ENCODE measurements around the gene PPIL4.

DNA sequence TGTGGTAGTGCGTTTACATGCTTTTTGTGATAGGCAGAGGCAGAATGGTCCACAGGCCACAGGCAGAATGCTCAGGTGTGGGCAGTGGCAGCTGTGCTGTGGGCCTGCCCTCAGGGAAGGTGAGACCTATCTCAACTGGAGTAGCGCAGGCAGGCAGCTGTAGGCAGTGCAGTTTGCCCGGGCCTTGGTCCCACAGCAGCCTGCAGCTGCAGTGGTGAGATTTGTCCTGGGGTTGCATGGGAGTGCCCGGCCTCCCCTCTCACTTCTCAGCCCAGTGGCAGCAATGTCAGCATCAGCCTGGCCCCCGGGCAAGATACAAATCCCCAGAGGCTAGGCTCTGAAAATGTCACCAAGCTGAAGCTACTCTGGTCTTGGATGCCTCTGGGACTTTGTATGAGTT lies 6.1 kb upstream of the PPIL4 start:
- TF ChIP-seq NR3C1 (CRISPR knock-in tag; IDR thresholded peaks at IDR 0.05), result no peak
- TF ChIP-seq, protein P1, sequence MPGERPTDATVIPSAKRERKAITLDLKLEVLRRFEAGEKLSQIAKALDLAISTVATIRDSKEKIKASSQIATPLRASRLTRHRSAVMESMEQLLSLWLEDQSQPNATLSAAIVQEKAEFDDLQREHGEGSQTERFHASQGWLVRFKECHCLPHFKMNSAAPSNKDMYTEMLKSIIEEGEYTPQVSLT (CRISPR knock-in tag; IDR thresholded peaks at IDR 0.05; ENCODE audit: borderline replicate concordance, low read depth), result no peak
- no peak for TF ChIP-seq ZZZ3 (CRISPR knock-in tag; IDR thresholded peaks at IDR 0.05; ENCODE audit: borderline replicate concordance)
- no peak for TF ChIP-seq POLR2AphosphoS5 (IDR thresholded peaks at IDR 0.05; ENCODE audit: low read depth, low read length)
- TF ChIP-seq, protein P2, sequence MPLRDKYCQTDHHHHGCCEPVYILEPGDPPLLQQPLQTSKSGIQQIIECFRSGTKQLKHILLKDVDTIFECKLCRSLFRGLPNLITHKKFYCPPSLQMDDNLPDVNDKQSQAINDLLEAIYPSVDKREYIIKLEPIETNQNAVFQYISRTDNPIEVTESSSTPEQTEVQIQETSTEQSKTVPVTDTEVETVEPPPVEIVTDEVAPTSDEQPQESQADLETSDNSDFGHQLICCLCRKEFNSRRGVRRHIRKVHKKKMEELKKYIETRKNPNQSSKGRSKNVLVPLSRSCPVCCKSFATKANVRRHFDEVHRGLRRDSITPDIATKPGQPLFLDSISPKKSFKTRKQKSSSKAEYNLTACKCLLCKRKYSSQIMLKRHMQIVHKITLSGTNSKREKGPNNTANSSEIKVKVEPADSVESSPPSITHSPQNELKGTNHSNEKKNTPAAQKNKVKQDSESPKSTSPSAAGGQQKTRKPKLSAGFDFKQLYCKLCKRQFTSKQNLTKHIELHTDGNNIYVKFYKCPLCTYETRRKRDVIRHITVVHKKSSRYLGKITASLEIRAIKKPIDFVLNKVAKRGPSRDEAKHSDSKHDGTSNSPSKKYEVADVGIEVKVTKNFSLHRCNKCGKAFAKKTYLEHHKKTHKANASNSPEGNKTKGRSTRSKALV (CRISPR knock-in tag; IDR thresholded peaks at IDR 0.05), result no peak
- no peak for TF ChIP-seq SIN3A (IDR thresholded peaks at IDR 0.05; ENCODE audit: borderline replicate concordance, low read depth, low read length)
- no peak for TF ChIP-seq ZFP62 (CRISPR knock-in tag; IDR thresholded peaks at IDR 0.05)
- TF ChIP-seq NR1H2 (CRISPR knock-in tag; IDR thresholded peaks at IDR 0.05; ENCODE audit: borderline replicate concordance, low read depth), result no peak
- TF ChIP-seq RARA (CRISPR knock-in tag; IDR thresholded peaks at IDR 0.05), result no peak
- TF ChIP-seq, protein P3, sequence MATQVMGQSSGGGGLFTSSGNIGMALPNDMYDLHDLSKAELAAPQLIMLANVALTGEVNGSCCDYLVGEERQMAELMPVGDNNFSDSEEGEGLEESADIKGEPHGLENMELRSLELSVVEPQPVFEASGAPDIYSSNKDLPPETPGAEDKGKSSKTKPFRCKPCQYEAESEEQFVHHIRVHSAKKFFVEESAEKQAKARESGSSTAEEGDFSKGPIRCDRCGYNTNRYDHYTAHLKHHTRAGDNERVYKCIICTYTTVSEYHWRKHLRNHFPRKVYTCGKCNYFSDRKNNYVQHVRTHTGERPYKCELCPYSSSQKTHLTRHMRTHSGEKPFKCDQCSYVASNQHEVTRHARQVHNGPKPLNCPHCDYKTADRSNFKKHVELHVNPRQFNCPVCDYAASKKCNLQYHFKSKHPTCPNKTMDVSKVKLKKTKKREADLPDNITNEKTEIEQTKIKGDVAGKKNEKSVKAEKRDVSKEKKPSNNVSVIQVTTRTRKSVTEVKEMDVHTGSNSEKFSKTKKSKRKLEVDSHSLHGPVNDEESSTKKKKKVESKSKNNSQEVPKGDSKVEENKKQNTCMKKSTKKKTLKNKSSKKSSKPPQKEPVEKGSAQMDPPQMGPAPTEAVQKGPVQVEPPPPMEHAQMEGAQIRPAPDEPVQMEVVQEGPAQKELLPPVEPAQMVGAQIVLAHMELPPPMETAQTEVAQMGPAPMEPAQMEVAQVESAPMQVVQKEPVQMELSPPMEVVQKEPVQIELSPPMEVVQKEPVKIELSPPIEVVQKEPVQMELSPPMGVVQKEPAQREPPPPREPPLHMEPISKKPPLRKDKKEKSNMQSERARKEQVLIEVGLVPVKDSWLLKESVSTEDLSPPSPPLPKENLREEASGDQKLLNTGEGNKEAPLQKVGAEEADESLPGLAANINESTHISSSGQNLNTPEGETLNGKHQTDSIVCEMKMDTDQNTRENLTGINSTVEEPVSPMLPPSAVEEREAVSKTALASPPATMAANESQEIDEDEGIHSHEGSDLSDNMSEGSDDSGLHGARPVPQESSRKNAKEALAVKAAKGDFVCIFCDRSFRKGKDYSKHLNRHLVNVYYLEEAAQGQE (IDR thresholded peaks at IDR 0.05; ENCODE audit: borderline replicate concordance in 1 of 2, low read depth in 1 of 2, low read length in 2 of 2), result no peak
- no peak for TF ChIP-seq CEBPB (IDR thresholded peaks at IDR 0.05; ENCODE audit: borderline replicate concordance, low read depth, low read length)
- TF ChIP-seq GPN1 (CRISPR knock-in tag; IDR thresholded peaks at IDR 0.05; ENCODE audit: borderline replicate concordance), result no peak
- peak; percentile 60; the same call in 1 of the 2 replicates for TF ChIP-seq ZFX (CRISPR knock-in tag; IDR thresholded peaks at IDR 0.05; ENCODE audit: low read depth)
